ENCODE data around the gene BEGAIN.
"Not testable (repeated sequence)": the region's sequence is repeated elsewhere in the genome, so short reads cannot be mapped to it uniquely, and the experiment has no call there.

The BEGAIN gene

GRCh38 chr14:100534528-100535286 is 52.5 kb downstream of the BEGAIN start:
- peak; percentile 59 for DNase-seq

- DNase-seq = peak; percentile 61
Measured at GRCh38 chr14:100533656-100534485, 53.3 kb downstream of the BEGAIN start.

GRCh38 chr14:100532906-100533655 is 54.1 kb downstream of the BEGAIN start:
- no peak for DNase-seq

- DNase-seq = peak; percentile 55
Measured at GRCh38 chr14:100532154-100532861, 54.9 kb downstream of the BEGAIN start.

GRCh38 chr14:100531152-100532121 is 55.8 kb downstream of the BEGAIN start:
- no peak for DNase-seq

GRCh38 chr14:100530270-100531072 is 56.7 kb downstream of the BEGAIN start:
- DNase-seq = no peak

- DNase-seq = peak; percentile 61
Measured at GRCh38 chr14:100529561-100530031, 57.6 kb downstream of the BEGAIN start.

- no peak for DNase-seq
Measured at GRCh38 chr14:100528962-100529560, 58.2 kb downstream of the BEGAIN start.

GRCh38 chr14:100526632-100527031 is 60.6 kb downstream of the BEGAIN start:
- DNase-seq = no peak

- no peak for DNase-seq
Measured at GRCh38 chr14:100526057-100526456, 61.2 kb downstream of the BEGAIN start.

GRCh38 chr14:100525615-100526014 is 61.6 kb downstream of the BEGAIN start:
- DNase-seq = peak; percentile 55

GRCh38 chr14:100524933-100525243 is 62.3 kb downstream of the BEGAIN start:
- DNase-seq = no peak

- no peak for DNase-seq
Measured at GRCh38 chr14:100524233-100524932, 62.8 kb downstream of the BEGAIN start.

- peak; percentile 56 for DNase-seq
Measured at GRCh38 chr14:100523843-100524169, 63.4 kb downstream of the BEGAIN start.

GRCh38 chr14:100523131-100523842 is 63.9 kb downstream of the BEGAIN start:
- DNase-seq = no peak

- DNase-seq = no peak
Measured at GRCh38 chr14:100522616-100523099, 64.6 kb downstream of the BEGAIN start.

- DNase-seq = not testable (repeated sequence)
Measured at GRCh38 chr14:100506053-100506452, 81.2 kb downstream of the BEGAIN start.

- no peak for DNase-seq
Measured at GRCh38 chr14:100504372-100505078, 82.7 kb downstream of the BEGAIN start.
